GM18858 (cell line): ENCODE results near the gene POMT2.

ENCODE experiments used
- ATAC-seq: cut with Tn5 transposase; IDR thresholded peaks from one replicate; pipeline ENCODE4 v1.9.1; 2021; ENCODE audit not compliant: unreplicated experiment

POMT2 gene

DNA sequence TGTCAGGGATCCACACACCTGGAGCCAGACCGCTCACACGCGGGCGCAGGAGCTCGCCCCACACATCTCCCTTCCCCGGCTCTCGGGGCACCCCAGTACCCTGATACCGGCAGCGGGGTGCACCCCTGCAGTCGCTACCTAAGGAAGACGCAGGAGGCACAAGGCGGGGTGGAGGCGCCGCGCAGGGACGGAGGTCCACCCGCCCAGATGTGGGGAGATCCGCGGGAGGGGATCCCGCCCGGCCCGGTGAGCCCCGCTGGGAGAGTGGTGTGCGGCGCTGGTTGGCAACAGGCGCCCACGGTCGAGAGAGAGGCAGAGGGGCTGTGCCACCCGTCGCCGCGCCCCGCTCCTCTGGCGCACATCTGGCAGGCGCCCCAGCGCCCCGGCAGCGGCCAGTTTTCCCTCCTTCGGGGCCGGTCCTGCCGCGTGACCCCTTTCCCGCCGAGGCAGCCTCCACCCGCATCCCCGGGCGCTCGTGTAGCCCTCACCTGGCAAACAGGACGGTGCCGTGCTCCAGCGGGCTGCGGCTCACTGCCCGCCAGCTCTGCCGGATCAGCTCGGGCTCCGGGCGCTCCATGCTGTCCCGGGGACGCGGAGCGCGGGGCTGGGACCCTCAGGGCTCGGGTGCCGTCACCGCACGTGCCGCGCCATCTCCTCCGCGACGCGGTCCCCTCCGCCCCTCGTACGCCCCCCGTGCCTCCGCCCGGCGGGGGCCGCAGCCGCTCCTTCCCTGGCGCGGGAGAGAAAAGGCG is 50.1 kb downstream of the POMT2 start:
- ATAC-seq, result no peak

DNA sequence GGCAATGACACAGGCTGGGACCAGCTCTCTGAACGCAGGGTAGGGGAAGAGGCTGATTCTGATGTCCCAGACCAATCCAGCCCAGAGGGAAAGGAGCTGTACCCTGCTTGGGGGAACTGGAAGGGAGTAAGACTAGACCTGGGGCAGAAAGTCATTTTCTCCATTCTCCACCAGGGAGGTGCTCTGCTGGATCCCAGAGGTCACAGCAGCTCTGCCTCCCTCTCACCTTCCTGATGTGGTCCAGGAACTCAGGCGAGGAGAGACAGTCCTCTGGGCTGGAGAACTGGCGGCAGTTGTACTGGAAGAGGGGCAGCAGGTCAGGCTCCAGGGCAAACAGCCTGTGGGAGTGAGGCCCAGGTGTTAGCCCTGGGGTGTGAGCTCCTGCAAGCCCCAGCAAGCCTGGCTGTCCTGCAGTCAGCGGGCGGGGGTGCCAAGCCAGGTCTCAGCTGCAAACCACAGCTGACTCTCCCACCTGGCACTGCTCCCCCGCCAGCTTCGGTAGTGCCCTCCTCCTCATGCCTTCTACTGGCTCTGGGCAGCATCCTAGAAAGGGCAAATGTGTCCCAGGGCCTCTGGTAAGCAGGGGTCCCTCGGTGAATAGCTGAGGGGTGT is 51.6 kb downstream of the POMT2 start:
- ATAC-seq, result no peak

DNA sequence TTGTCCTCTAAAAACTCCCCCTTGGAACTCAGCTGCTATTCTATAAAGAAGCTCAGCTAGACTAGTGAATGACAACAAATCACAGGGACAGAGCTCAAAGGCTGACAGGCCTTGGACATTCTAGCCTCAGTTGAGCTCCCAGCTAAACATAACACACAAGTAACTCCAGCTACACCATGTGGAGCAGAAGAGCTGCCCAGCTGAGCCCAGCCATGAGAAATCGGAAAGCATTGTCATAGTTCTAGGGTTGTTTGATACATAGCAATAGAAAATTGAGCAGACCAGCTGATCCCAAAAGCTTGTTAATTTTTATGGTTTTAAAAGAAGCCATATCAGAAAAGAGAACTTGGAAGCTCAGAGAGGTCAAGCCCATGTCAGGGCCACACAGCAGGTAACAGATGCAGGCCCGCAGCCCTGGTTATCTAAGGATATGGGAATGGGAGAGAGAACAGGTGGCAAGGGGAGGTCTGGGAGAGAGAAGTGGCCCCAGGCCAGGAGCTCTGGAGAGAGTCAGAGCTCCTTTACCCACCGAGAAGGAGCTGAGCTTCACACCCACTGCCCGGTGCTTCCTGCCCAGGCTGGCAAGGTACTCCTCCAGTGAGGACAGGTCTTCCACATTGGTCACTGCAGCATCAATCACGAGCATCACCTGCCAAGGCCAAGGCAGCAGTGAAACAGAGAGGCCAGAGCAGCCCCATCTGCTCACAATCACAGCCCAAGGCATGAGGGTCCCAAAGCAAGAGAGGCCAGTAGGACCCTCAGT is 52.6 kb downstream of the POMT2 start:
- no peak for ATAC-seq

DNA sequence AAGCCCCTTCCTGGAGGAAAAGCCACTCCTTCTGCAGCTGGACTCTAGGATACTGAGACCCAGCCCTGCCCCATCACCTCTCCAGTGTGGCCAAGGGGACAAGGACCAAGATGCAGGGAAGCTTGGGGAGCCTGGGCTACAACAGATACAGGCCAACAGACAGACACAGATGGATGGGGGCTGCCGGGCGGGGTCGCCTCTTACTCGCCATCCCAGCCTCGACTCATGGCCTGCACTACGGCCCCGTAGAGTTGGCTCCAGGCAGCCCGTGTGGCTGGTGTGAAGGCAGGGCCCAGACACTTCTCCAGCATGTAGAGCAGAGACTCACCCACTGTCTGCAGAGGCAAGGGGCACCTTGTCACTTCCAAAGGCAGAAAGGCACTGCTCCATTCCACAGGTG is 54.3 kb downstream of the POMT2 start:
- no peak for ATAC-seq

- no peak for ATAC-seq
Measured at GRCh38 chr14:77265561-77266335, 54.9 kb downstream of the POMT2 start.

GRCh38 chr14:77265187-77265515 is 55.5 kb downstream of the POMT2 start:
- ATAC-seq, result no peak

DNA sequence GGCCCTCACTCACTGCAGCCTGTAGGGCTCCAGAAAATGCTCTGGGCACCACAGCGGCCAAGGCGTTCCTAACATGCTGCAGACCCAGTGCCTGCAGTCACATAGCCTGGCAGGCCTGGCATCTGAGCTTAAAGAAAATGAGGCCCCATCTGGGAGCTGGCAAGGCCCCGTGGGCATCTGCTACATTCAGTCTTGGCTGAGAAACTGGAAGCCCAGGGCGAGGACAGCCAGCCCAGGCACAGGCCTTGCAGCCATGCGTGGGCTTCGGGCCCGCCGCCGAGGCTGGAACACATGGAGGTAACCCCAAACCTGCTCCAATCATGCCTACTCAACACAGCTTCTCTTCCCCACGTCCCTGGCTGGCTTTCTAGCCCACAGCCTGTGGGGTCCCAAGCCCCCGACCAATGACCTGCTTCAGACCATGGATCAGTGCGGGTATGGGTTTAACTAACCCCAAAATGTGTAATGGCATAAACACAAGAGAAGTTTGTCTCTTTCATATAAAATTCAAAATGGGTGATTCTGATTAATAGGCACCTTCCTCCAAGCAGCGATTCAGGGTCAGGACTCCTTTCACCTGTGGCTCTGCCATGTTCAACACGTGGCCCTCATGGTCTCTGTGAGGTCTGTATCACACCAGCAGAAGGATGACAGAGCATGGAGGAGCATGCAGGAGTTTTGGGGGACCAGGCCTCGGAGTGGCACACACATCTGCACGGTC is 56.1 kb downstream of the POMT2 start:
- no peak for ATAC-seq

DNA sequence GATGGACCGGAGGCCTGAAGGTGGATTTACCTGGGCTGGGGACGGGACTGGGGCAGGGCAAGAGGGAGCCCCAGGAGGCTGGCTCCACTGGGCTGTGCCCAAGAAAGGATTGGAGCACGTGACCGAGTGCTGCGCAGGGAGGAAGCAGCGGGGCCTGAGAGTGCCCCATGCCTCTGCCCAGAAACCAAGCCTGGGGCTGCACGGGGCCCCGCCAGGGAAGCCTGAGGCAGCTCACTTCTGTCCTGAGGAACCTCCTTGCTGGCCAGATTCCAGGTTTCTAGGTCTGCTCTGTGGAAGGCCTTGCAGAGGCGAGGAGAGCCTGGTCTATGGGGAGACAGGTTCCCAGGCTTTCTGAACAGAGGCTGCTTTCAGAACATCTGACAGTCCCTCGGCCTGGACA is 60.1 kb downstream of the POMT2 start:
- no peak for ATAC-seq

GRCh38 chr14:77260199-77260598 is 60.5 kb downstream of the POMT2 start:
- ATAC-seq, result no peak

DNA sequence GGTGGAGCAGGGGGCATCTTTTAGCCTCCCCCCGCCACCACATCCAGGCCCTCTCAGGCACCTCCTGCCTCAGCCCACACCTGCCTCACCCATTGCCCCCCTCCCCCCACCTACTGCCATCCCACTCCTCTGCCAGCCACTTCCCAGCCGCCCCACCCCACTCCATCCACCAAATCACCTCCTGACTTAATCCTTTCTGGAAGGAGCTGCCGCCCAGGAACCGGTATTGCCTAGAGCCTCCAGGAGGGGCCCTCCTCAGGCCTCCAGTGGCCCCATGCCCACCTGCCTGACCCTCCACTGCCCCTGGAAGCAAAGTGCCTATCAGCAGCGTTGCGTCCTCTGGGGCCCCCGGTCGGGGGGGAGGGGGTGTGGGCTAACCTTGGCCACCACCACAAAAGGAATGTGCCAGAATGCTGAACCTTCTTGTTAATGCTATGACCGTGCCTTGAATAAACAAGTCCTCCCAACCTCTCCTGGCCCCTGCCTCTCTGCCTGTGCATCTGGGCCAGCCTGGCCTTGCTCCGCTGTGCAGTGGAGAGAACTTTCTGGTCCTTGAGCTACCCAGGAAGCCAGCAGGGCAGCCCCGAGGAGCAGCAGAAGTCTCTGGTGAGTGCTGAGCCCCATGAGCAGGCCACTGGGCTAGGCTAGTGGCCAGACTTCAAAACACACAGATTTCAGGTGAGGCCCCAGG is 61.5 kb downstream of the POMT2 start:
- ATAC-seq, result no peak

DNA sequence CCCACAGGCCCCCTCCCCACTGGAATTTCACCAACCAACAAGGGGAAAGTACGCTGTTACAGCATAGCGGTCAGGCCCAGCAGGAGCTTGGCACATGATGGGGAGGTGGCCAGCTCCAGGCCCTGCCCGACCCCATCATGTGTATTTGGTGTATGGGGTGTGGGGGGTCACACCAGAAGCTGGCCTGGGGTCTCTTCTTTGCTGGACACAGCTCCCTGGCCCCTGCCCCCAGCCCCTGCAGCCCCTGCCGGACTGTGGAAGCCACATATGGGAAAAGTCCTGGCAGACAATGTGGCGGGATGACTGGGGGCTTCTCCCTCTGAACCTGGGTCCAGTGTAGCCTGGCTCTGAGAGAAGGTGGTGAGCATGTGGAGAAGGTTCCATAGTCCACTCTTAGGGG is 62.1 kb downstream of the POMT2 start:
- no peak for ATAC-seq

- ATAC-seq, result no peak
Measured at GRCh38 chr14:77257700-77258099, 63.0 kb downstream of the POMT2 start.

DNA sequence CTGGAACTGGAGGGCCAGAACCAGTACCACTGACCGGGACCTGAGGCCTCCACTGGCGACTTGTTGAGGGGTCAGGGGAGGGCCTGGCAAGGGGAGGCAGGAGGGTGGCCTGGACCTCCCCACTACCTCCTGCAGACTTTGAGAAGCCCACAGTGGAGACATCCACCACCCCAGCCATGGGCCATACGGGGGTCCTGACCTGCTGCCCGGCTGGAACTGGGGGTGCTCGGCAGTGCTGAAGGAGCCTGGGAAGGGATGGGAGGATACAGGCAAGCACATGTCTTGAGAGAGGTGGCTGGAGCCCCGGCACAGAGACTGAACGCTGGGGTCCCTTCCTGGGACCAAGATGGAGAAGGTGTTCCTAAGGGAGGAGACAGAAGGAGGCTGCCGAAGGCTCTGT is 64.0 kb downstream of the POMT2 start:
- ATAC-seq, result no peak

- no peak for ATAC-seq
Measured at GRCh38 chr14:77253333-77254190, 67.1 kb downstream of the POMT2 start.

DNA sequence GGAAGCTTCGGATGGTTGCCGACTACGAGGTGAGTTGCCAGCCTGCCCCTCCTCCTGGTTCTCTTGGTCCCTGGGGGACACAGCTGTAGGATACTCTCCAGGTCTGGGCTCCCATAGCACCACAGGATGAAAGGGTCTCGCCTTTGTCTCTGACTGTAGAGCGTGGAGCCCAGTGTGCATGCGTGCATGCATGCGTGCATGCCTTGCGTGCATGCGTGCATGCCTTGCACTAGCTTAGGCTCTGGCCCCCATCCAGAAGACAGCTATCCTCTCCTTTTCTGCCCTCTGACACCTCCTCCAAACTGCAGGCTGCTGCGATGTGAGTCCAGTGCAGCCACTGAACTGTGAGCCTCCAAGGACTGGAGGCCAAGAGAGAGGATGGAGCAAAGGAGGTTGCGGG is 68.8 kb downstream of the POMT2 start:
- ATAC-seq, result no peak

GRCh38 chr14:77250927-77251326 is 69.8 kb downstream of the POMT2 start:
- ATAC-seq, result no peak

GRCh38 chr14:77249286-77249685 is 71.4 kb downstream of the POMT2 start:
- ATAC-seq, result no peak

- ATAC-seq, result no peak
Measured at GRCh38 chr14:77248666-77249065, 72.0 kb downstream of the POMT2 start.

DNA sequence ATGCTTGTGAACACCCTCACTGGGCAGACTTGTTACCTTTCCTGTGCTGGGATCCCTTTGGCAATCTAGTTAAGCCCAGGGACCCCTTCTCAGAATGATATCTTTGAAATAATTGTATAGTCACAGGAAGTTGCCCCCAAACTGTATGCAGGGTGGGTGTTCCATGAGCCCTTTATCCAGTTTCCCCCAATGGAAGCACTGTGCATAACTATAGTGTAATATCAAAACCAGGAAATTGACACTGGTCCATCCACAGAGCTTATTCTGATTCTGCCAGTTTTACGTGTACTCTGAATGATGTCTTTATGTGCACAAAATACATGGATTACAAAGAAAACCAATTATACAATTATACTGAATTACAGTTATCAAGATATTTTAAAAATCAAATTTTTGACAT is 73.9 kb downstream of the POMT2 start:
- ATAC-seq, result no peak
